Left lobe of liver (tissue), 2 donors: ENCODE data around the gene PLD1. TPM values are rescaled to one million over a fixed set of nuclear protein-coding genes. Genes with fewer than 3 reads are reported as not detected.
A peak's percentile ranks its signal among the peaks of the same experiment; 100 is the strongest.
"Not testable (repeated sequence)": the region's sequence is repeated elsewhere in the genome, so short reads cannot be mapped to it uniquely, and the experiment has no call there.

Experiments
- ATAC-seq: fragments of 200-7000 bp; cut with Tn5 transposase; one replicate; pipeline ENCODE4 v1.9.1; 2020; ENCODE audit warnings: mild to moderate bottlenecking, moderate library complexity
- DNase-seq: peaks from one replicate; pipeline ENCODE4 v3.0.0-alpha.2; 2020; ENCODE audit warnings: low spot score
- total RNA-seq: library from RNA; stranded (reverse); gene quantifications from one replicate; pipeline ENCODE4 v1.2.1, GENCODE V29; 2021
- donor health status: DM: no; HTN: no; CAD: no; lungs with moderate emphysema.
- donor health status: DM: no; HTN: yes; CAD: no.

Gene PLD1
- total RNA-seq, 1 donor from 2014 or later, result 15.2 TPM

- no peak for ATAC-seq
- DNase-seq, result no peak
Observed at GRCh38 chr3:171584100-171584499, 226.2 kb downstream of the PLD1 start.

- DNase-seq (no peak), ATAC-seq (no peak)
Observed at GRCh38 chr3:171574556-171575240, 235.6 kb downstream of the PLD1 start.

- DNase-seq (no peak), ATAC-seq (no peak)
Observed at GRCh38 chr3:171569571-171570132, 240.6 kb downstream of the PLD1 start.

- ATAC-seq (no peak), DNase-seq (no peak)
Observed at GRCh38 chr3:171568766-171569165, 241.5 kb downstream of the PLD1 start.

GRCh38 chr3:171566803-171567422, 243.4 kb downstream of the PLD1 start:
- peak; percentile 90 for ATAC-seq
- DNase-seq, result no peak

- ATAC-seq (no peak), DNase-seq (no peak)
Observed at GRCh38 chr3:171565481-171566058, 244.7 kb downstream of the PLD1 start.

- ATAC-seq, result no peak
Observed at GRCh38 chr3:171564748-171565480, 245.4 kb downstream of the PLD1 start.

GRCh38 chr3:171563298-171563697, 247.0 kb downstream of the PLD1 start:
- ATAC-seq (no peak), DNase-seq (no peak)

More at GRCh38 chr3:171564748-171565480, 245.4 kb downstream of the PLD1 start:
- no peak for DNase-seq

- ATAC-seq, DNase-seq: not testable (repeated sequence)
Observed at GRCh38 chr3:171562459-171562858, 247.8 kb downstream of the PLD1 start.

GRCh38 chr3:171561596-171562323, 248.5 kb downstream of the PLD1 start:
- no peak for DNase-seq
- ATAC-seq, result no peak

GRCh38 chr3:171559586-171559985, 250.7 kb downstream of the PLD1 start:
- ATAC-seq (no peak), DNase-seq (no peak)

GRCh38 chr3:171558188-171558696, 252.0 kb downstream of the PLD1 start:
- ATAC-seq (no peak), DNase-seq (no peak)

GRCh38 chr3:171557173-171557572, 253.1 kb downstream of the PLD1 start:
- DNase-seq (no peak), ATAC-seq (no peak)

GRCh38 chr3:171556574-171557145, 253.6 kb downstream of the PLD1 start:
- no peak for ATAC-seq
- DNase-seq, result no peak

- no peak for DNase-seq
- no peak for ATAC-seq
Observed at GRCh38 chr3:171556148-171556547, 254.1 kb downstream of the PLD1 start.

- DNase-seq (no peak), ATAC-seq (no peak)
Observed at GRCh38 chr3:171553086-171553485, 257.2 kb downstream of the PLD1 start.

- no peak for ATAC-seq
- no peak for DNase-seq
Observed at GRCh38 chr3:171552531-171552930, 257.8 kb downstream of the PLD1 start.

GRCh38 chr3:171551296-171551695, 259.0 kb downstream of the PLD1 start:
- ATAC-seq (no peak), DNase-seq (no peak)
